ENCODE data around the gene DOHH.

Gene DOHH

GRCh38 chr19:3467437-3468198 lies 32.9 kb downstream of the DOHH start:
- DNase-seq (ENCODE audit: low read depth, low spot score), result no peak
- no peak overlapping the region for H3K4me3 ChIP-seq (ENCODE audit: low read length)

- H3K4me3 ChIP-seq (ENCODE audit: low read length), result no peak overlapping the region
- no peak for DNase-seq (ENCODE audit: low read depth, low spot score)
Measured at GRCh38 chr19:3466635-3467034, 33.8 kb downstream of the DOHH start.

- DNase-seq (ENCODE audit: low read depth, low spot score), result no peak
- no peak overlapping the region for H3K4me3 ChIP-seq (ENCODE audit: low read length)
Measured at GRCh38 chr19:3465552-3465951, 34.9 kb downstream of the DOHH start.

GRCh38 chr19:3464587-3465235 lies 35.8 kb downstream of the DOHH start:
- no peak for DNase-seq (ENCODE audit: low read depth, low spot score)
- no peak overlapping the region for H3K4me3 ChIP-seq (ENCODE audit: low read length)

GRCh38 chr19:3463714-3464586 lies 36.5 kb downstream of the DOHH start:
- no peak for DNase-seq (ENCODE audit: low read depth, low spot score)
- no peak overlapping the region for H3K4me3 ChIP-seq (ENCODE audit: low read length)

- no peak overlapping the region for H3K4me3 ChIP-seq (ENCODE audit: low read length)
- no peak for DNase-seq (ENCODE audit: low read depth, low spot score)
Measured at GRCh38 chr19:3462991-3463713, 37.3 kb downstream of the DOHH start.

- H3K4me3 ChIP-seq (ENCODE audit: low read length), result no peak overlapping the region
- DNase-seq (ENCODE audit: low read depth, low spot score), result no peak
Measured at GRCh38 chr19:3459965-3460582, 40.4 kb downstream of the DOHH start.

GRCh38 chr19:3459089-3459881 lies 41.2 kb downstream of the DOHH start:
- H3K4me3 ChIP-seq (ENCODE audit: low read length), result no peak overlapping the region
- no peak for DNase-seq (ENCODE audit: low read depth, low spot score)

GRCh38 chr19:3458229-3459088 lies 42.0 kb downstream of the DOHH start:
- DNase-seq (ENCODE audit: low read depth, low spot score), result no peak
- no peak overlapping the region for H3K4me3 ChIP-seq (ENCODE audit: low read length)

GRCh38 chr19:3457528-3458228 lies 42.8 kb downstream of the DOHH start:
- H3K4me3 ChIP-seq (ENCODE audit: low read length), result no peak overlapping the region
- no peak for DNase-seq (ENCODE audit: low read depth, low spot score)

- DNase-seq (ENCODE audit: low read depth, low spot score), result no peak
- H3K4me3 ChIP-seq (ENCODE audit: low read length), result no peak overlapping the region
Measured at GRCh38 chr19:3456925-3457527, 43.4 kb downstream of the DOHH start.

- no peak for DNase-seq (ENCODE audit: low read depth, low spot score)
- no peak overlapping the region for H3K4me3 ChIP-seq (ENCODE audit: low read length)
Measured at GRCh38 chr19:3455960-3456601, 44.4 kb downstream of the DOHH start.

- no peak for DNase-seq (ENCODE audit: low read depth, low spot score)
Measured at GRCh38 chr19:3455393-3455955, 45.0 kb downstream of the DOHH start.

GRCh38 chr19:3454656-3455392 lies 45.6 kb downstream of the DOHH start:
- no peak overlapping the region for H3K4me3 ChIP-seq (ENCODE audit: low read length)

More at GRCh38 chr19:3455393-3455955, 45.0 kb downstream of the DOHH start:
- H3K4me3 ChIP-seq (ENCODE audit: low read length), result no peak overlapping the region

GRCh38 chr19:3453840-3454239 lies 46.6 kb downstream of the DOHH start:
- no peak for DNase-seq (ENCODE audit: low read depth, low spot score)
- no peak overlapping the region for H3K4me3 ChIP-seq (ENCODE audit: low read length)

More at GRCh38 chr19:3454656-3455392, 45.6 kb downstream of the DOHH start:
- DNase-seq (ENCODE audit: low read depth, low spot score), result no peak
